SU-DHL-6 (cell line): ENCODE measurements around the gene SEZ6.

Experiments
- H2AFZ ChIP-seq: fragments of 200-600 bp; sonication (generic); 2 replicates; pipeline ENCODE4 v1.6.1; 2014; ENCODE audit warnings: low read depth, mild to moderate bottlenecking, moderate library complexity, mixed read lengths, antibody characterized with exemption, low read length; ENCODE audit not compliant: severe bottlenecking
- H3F3A ChIP-seq: fragments of 200-600 bp; shearing (Covaris generic); 2 replicates; pipeline ENCODE4 v1.6.0; 2016; ENCODE audit warnings: antibody characterized with exemption, mild to moderate bottlenecking; ENCODE audit not compliant: insufficient read depth
- H3K27ac ChIP-seq: fragments of 200-600 bp; sonication (generic); 2 replicates; pipeline ENCODE4 v1.5.1; 2016; ENCODE audit warnings: low read depth, mild to moderate bottlenecking, low read length, moderate library complexity, mixed read lengths
- H3K27me3 ChIP-seq: fragments of 200-600 bp; sonication (generic), shearing (Covaris generic); 2 replicates; pipeline ENCODE4 v1.6.0; 2014; ENCODE audit warnings: mild to moderate bottlenecking, low read length
- H3K36me3 ChIP-seq: fragments of 200-600 bp; sonication (generic); 2 replicates; pipeline ENCODE4 v1.6.1; 2014; ENCODE audit warnings: mild to moderate bottlenecking, low read length, mixed read lengths
- H3K4me2 ChIP-seq: fragments of 300-600, 200-600 bp; shearing (Covaris generic), sonication (generic); 2 replicates; pipeline ENCODE4 v1.6.0; 2014; ENCODE audit warnings: low read length, low read depth, mild to moderate bottlenecking; ENCODE audit not compliant: poor library complexity, severe bottlenecking
- H3K4me3 ChIP-seq: fragments of 200-600 bp; sonication (generic); 2 replicates; pipeline ENCODE4 v1.5.1; 2014; ENCODE audit warnings: antibody characterized with exemption, low read length, mild to moderate bottlenecking, mixed read lengths; ENCODE audit not compliant: insufficient read depth, poor library complexity, severe bottlenecking
- H3K79me2 ChIP-seq: fragments of 200-600 bp; sonication (generic); 2 replicates; pipeline ENCODE4 v1.6.1; 2014; ENCODE audit warnings: mild to moderate bottlenecking, low read length, moderate library complexity; ENCODE audit not compliant: insufficient read depth
- H3K9ac ChIP-seq: fragments of 200-600 bp; sonication (generic); 2 replicates; pipeline ENCODE4 v1.7.0; 2014; ENCODE audit warnings: mild to moderate bottlenecking, low read length
- H3K9me2 ChIP-seq: fragments of 200-600 bp; sonication (generic); replicated peaks from 2 replicates; pipeline ENCODE4 v1.6.1; 2014; ENCODE audit warnings: low read length; ENCODE audit not compliant: insufficient read depth
- H3K9me3 ChIP-seq: fragments of 200-600 bp; sonication (generic); 2 replicates; pipeline ENCODE4 v1.6.1; 2014; ENCODE audit warnings: low read length, mixed read lengths; ENCODE audit not compliant: insufficient read depth
- H4K20me1 ChIP-seq: fragments of 200-600 bp; sonication (generic); 2 replicates; pipeline ENCODE4 v1.6.1; 2014; ENCODE audit warnings: low read depth, mild to moderate bottlenecking, antibody characterized with exemption, low read length, moderate library complexity, mixed read lengths
- CTCF ChIP-seq: fragments of 200-600 bp; sonication (generic); IDR thresholded peaks from one replicate; pipeline ENCODE4 v1.5.1; 2017; ENCODE audit warnings: antibody characterized with exemption, mild to moderate bottlenecking, low read length, moderate library complexity; ENCODE audit not compliant: insufficient read depth, poor library complexity, severe bottlenecking
- EZH2phosphoT487 ChIP-seq: fragments of 200-600 bp; sonication (generic), shearing (Covaris generic); conservative IDR thresholded peaks from 2 replicates; pipeline ENCODE4 v1.6.1; 2018; ENCODE audit warnings: mild to moderate bottlenecking, antibody characterized with exemption, low read length, moderate library complexity, mixed read lengths

Gene SEZ6

DNA sequence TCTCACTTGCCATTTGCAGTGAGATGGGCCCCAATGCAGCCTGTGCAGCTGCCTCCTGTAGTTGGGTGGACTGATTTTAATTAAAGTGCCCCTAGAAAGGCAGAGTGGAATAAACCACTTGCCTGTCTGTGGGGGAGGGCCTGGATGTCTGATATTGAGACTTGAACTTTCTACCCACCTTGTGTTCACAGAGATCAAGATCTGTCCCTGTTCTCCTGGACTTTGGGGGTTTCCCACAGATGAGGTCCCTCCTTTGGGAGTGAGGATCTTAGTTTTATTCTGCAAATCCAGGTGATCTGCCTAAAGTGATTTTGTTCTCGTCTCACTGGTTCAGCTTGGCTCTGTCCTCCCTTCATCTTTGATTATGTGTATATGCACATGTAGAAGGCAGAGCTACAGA is 95.3 kb downstream of the SEZ6 start:
- H3K27me3 ChIP-seq, result no peaks in the 10 kb centered on the region
- H3K9me3 ChIP-seq, result no peaks in the 10 kb centered on the region
- 0 out of 2 replicates have a peak, but pooled peaks cover 3% of the 10 kb centered on the region for H3K79me2 ChIP-seq
- no peak overlapping the region for H3K4me2 ChIP-seq
- peaks cover 31% of the 10 kb centered on the region for H3K36me3 ChIP-seq
- no peaks in the 10 kb centered on the region for H4K20me1 ChIP-seq
- no peaks in the 10 kb centered on the region for H3K9me2 ChIP-seq
- H3F3A ChIP-seq, result peaks cover 4% of the 10 kb centered on the region; the same call in 1 of the 2 replicates
- no peak overlapping the region for H2AFZ ChIP-seq
- TF ChIP-seq CTCF, result no peak
- no peak for TF ChIP-seq EZH2phosphoT487
- no peak overlapping the region for H3K27ac ChIP-seq
- H3K9ac ChIP-seq, result no peak overlapping the region
- H3K4me3 ChIP-seq, result no peak overlapping the region

DNA sequence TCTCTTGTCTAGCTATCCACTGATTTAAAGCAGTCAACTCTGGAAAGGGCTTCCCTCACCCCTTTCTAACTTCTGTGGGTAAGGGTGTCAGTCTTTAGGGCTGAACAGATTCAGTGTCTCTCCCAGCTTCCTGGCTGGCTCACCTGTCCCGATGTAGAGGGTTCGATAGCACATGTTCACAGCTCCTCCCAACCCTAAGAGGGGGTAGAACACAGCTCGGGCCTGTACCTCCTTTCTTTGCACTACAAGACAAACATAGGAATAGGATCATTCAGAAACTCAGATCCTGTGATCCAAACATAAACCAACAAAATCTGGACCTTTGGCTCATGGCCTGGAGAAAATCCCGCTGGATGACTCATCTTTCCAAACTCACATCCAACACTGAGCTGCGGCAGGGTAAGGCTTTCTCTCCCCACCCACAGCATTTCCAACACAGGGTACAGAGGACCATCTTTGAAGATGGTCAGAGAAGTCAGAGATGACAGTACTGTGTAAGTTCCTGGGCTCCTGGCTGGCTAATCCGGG is 97.1 kb downstream of the SEZ6 start:
- Histone ChIP-seq H3K27me3 (no peaks in the 10 kb centered on the region), H3K9me2 (no peaks in the 10 kb centered on the region), H3K9me3 (no peaks in the 10 kb centered on the region), H3K36me3 (peaks cover 21% of the 10 kb centered on the region; the same call in 1 of the 2 replicates), H3K4me2 (no peak overlapping the region), H3K4me3 (no peak overlapping the region), H2AFZ (no peak overlapping the region), H3K79me2 (no peaks in the 10 kb centered on the region), H3K9ac (no peak overlapping the region), H3F3A (peaks cover 20% of the 10 kb centered on the region), H3K27ac (no peak overlapping the region), H4K20me1 (no peaks in the 10 kb centered on the region)
- TF ChIP-seq EZH2phosphoT487 (no peak), CTCF (no peak)

DNA sequence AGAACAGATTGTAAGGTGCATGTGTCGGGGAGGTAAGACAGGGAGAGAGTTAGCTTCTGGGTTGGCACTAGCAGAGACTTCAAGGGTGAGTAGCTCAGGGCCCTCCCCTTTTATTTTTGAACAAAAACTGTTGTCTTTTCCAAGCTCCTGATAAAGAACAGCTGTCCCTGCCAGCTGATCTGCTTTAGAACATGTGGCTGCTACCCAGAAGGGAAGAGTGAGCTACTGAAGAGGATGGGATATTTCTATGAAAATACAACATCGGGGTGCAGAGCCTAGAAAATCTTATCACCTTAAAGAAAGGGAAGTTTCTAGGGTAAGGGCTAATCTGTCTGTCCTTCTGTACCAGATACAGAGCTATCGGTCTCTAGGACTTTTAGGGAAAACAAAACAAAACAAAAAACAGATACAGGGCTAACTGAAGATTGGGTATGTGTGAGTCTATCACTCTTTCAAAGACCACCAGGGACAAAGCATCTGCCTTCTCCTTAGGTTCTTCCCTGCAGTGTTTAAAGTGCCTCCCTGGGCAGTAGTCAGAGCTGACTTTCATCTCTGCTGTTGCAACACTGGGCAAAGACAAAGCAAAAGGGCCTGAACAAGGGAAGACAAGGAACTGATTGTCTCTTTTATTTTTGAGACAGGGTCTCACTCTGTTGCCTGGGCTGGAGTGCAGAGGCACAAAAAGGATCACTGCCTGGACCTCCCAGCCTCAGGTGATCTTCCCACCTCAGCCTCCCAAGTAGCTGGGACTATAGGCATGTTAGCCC is 97.9 kb downstream of the SEZ6 start:
- no peak overlapping the region for H2AFZ ChIP-seq
- H3K27ac ChIP-seq, result no peak overlapping the region
- H4K20me1 ChIP-seq, result no peaks in the 10 kb centered on the region
- H3K36me3 ChIP-seq, result peaks cover 21% of the 10 kb centered on the region; the same call in 1 of the 2 replicates
- TF ChIP-seq CTCF, result no peak
- H3K9ac ChIP-seq, result no peak overlapping the region
- H3K9me2 ChIP-seq, result no peaks in the 10 kb centered on the region
- H3K79me2 ChIP-seq, result no peaks in the 10 kb centered on the region
- no peaks in the 10 kb centered on the region for H3K27me3 ChIP-seq
- H3K9me3 ChIP-seq, result no peaks in the 10 kb centered on the region
- H3K4me3 ChIP-seq, result no peak overlapping the region
- no peak overlapping the region for H3K4me2 ChIP-seq
- H3F3A ChIP-seq, result peaks cover 20% of the 10 kb centered on the region
